ENCODE measurements around the gene RLN3. TPM values are rescaled to one million over a fixed set of nuclear protein-coding genes. Genes with fewer than 3 reads are reported as not detected.

RLN3 gene
- total and polyA plus RNA-seq, 9 of the 15 experiments (the other 6 are each of a cell fraction or from before 2014, with no cell fraction given), result 0.31 to 1.2 (median 0.71) TPM; not detected in 6

- no peak for TF ChIP-seq SPI1 (IDR thresholded peaks at IDR 0.05; ENCODE audit: borderline replicate concordance, low read depth, low read length)
- TF ChIP-seq NR2C2 (CRISPR knock-in tag; IDR thresholded peaks at IDR 0.05), result no peak
- TF ChIP-seq NR2C2 (tag; IDR thresholded peaks at IDR 0.05), result no peak
- no peak for TF ChIP-seq FOXA1 (IDR thresholded peaks at IDR 0.05; ENCODE audit: borderline replicate concordance)
- TF ChIP-seq ESRRB (CRISPR knock-in tag; IDR thresholded peaks at IDR 0.05; ENCODE audit: borderline replicate concordance), result no peak
- TF ChIP-seq ZNF212 (CRISPR knock-in tag; IDR thresholded peaks at IDR 0.05), result no peak
- TF ChIP-seq ILF3 (IDR thresholded peaks at IDR 0.05; ENCODE audit: borderline replicate concordance), result no peak
- TF ChIP-seq ZNF263 (CRISPR knock-in tag; IDR thresholded peaks at IDR 0.05; ENCODE audit: borderline replicate concordance), result no peak
- TF ChIP-seq USF2 (CRISPR knock-in tag; IDR thresholded peaks at IDR 0.05), result no peak
- TF ChIP-seq ZBTB11 (CRISPR knock-in tag; IDR thresholded peaks at IDR 0.05), result peak in 1 of 3 experiments; percentile 77; a peak in 2 of 6 replicates
- no peak for TF ChIP-seq BCOR (IDR thresholded peaks at IDR 0.05)
- TF ChIP-seq DPF2 (IDR thresholded peaks at IDR 0.05), result no peak
- no peak for TF ChIP-seq ZNF778 (CRISPR knock-in tag; IDR thresholded peaks at IDR 0.05)
- peak; percentile 58; the same call in 1 of the 2 replicates for TF ChIP-seq GTF2A2 (tag; IDR thresholded peaks at IDR 0.05)
- TF ChIP-seq CREB3 (tag; conservative IDR thresholded peaks at IDR 0.05; ENCODE audit: low read depth), result no peak
- no peak for TF ChIP-seq TRIM28 (IDR thresholded peaks at IDR 0.05)
- no peak for TF ChIP-seq CCNT2 (IDR thresholded peaks at IDR 0.05; ENCODE audit: borderline replicate concordance, extremely low read depth, insufficient read length, low read depth, low read length)
- no peak for TF ChIP-seq ZNF75A (CRISPR knock-in tag; IDR thresholded peaks at IDR 0.05)
- TF ChIP-seq HNRNPH1 (optimal IDR thresholded peaks at IDR 0.05; ENCODE audit: low read depth, low read length), result no peak
- no peak for TF ChIP-seq NFATC3 (IDR thresholded peaks at IDR 0.05)
- TF ChIP-seq HDAC1 (IDR thresholded peaks at IDR 0.05), result peak in 1 of 2 experiments; percentile 14; a peak in 2 of 4 replicates
- TF ChIP-seq KDM5B (IDR thresholded peaks at IDR 0.05; ENCODE audit: insufficient replicate concordance, low read depth, low read length), result no peak
- no peak for TF ChIP-seq SLC30A9 (CRISPR knock-in tag; IDR thresholded peaks at IDR 0.05)
Observed at GRCh38 chr19:14006085-14006765, 21.7 kb upstream of the RLN3 start, which contains the start of gene RFX1 (continued).

All from K562 (cell line).